K562 (cell line): Measurements from ENCODE around the gene HOXB3. TPM values are rescaled to one million over a fixed set of nuclear protein-coding genes. Genes with fewer than 3 reads are reported as not detected.
A peak's percentile ranks its signal among the peaks of the same experiment; 100 is the strongest.

Experiments
- CTCF ChIP-seq, 3 experiments: IDR thresholded peaks in 2 of 3; conservative IDR thresholded peaks in 1 of 3; 2 replicates each; pipeline ENCODE4 v1.5.1; 2011 to 2012; ENCODE audit warnings: low read length in 3 of 3, mild to moderate bottlenecking in 3 of 3, control low read depth in 2 of 3, improper control_type of control experiment in 1 of 3, inconsistent platforms in 1 of 3, low read depth in 1 of 3, mixed read lengths in 1 of 3, moderate library complexity in 1 of 3; ENCODE audit not compliant: insufficient read depth in 2 of 3
- ELF1 ChIP-seq: fragments of 200-800 bp; sonication (Bioruptor generic); IDR thresholded peaks from 2 replicates; pipeline ENCODE4 v1.6.1; 2016; ENCODE audit warnings: missing genetic modification characterization, missing compliant biosample characterization
- ESRRB ChIP-seq: fragments of 250-450 bp; sonication (Bioruptor Pico); IDR thresholded peaks from 2 replicates; pipeline ENCODE4 v1.5.0; 2020; ENCODE audit warnings: mild to moderate bottlenecking, moderate library complexity, borderline replicate concordance
- GATAD2B ChIP-seq: fragments of 450-650 bp; IDR thresholded peaks from 2 replicates; pipeline ENCODE4 v1.6.1; 2017; ENCODE audit warnings: mild to moderate bottlenecking, borderline replicate concordance
- HNRNPLL ChIP-seq: fragments of 200-400 bp; formaldehyde crosslinking; IDR thresholded peaks from 2 replicates; pipeline ENCODE4 v1.6.1; 2017; ENCODE audit warnings: low read length, low read depth, mild to moderate bottlenecking; ENCODE audit not compliant: poor library complexity, severe bottlenecking
- HNRNPUL1 ChIP-seq: fragments of 200-400 bp; formaldehyde crosslinking; IDR thresholded peaks from 2 replicates; pipeline ENCODE4 v1.6.1; 2017; ENCODE audit warnings: low read length
- KLF16 ChIP-seq: IDR thresholded peaks from 2 replicates; pipeline ENCODE4 v1.6.1; 2016; ENCODE audit warnings: antibody characterized with exemption
- LEF1 ChIP-seq: fragments of 450-650 bp; IDR thresholded peaks from 2 replicates; pipeline ENCODE4 v1.6.1; 2016; ENCODE audit warnings: mild to moderate bottlenecking
- MECOM ChIP-seq: fragments of 250-450 bp; sonication (Bioruptor Pico); IDR thresholded peaks from 2 replicates; pipeline ENCODE4 v1.8.0; 2022; ENCODE audit warnings: inconsistent platforms
- PHF21A ChIP-seq: fragments of 450-650 bp; IDR thresholded peaks from 2 replicates; pipeline ENCODE4 v1.6.1; 2017; ENCODE audit warnings: low read depth, borderline replicate concordance
- RFX1 ChIP-seq: fragments of 450-650 bp; IDR thresholded peaks from 2 replicates; pipeline ENCODE4 v1.6.1; 2016; ENCODE audit warnings: mild to moderate bottlenecking, moderate library complexity
- SMAD3 ChIP-seq: fragments of 450-650 bp; formaldehyde crosslinking; conservative IDR thresholded peaks from 2 replicates; pipeline ENCODE4 v1.4.0; 2020; ENCODE audit warnings: mild to moderate bottlenecking
- SMARCA5 ChIP-seq: fragments of 450-650 bp; IDR thresholded peaks from 2 replicates; pipeline ENCODE4 v1.6.1; 2016
- SP2 ChIP-seq: IDR thresholded peaks from 2 replicates; pipeline ENCODE4 v1.6.1; 2011; ENCODE audit warnings: mild to moderate bottlenecking, low read depth, low read length, moderate library complexity; ENCODE audit not compliant: poor library complexity, severe bottlenecking; ENCODE audit errors: extremely low read depth
- SRSF1 ChIP-seq: fragments of 200-400 bp; formaldehyde crosslinking; IDR thresholded peaks from 2 replicates; pipeline ENCODE4 v1.6.1; 2017; ENCODE audit warnings: mild to moderate bottlenecking, low read depth, low read length, moderate library complexity
- TBP ChIP-seq: optimal IDR thresholded peaks from 2 replicates; pipeline ENCODE3; 2011; ENCODE audit warnings: low read depth, low read length, improper control_type of control experiment
- TSC22D4 ChIP-seq: fragments of 450-650 bp; IDR thresholded peaks from 2 replicates; pipeline ENCODE4 v1.6.1; 2016; ENCODE audit warnings: missing genetic modification characterization, missing biosample characterization, control low read depth
- ZNF12 ChIP-seq: sonication (generic); formaldehyde crosslinking; IDR thresholded peaks from 2 replicates; pipeline ENCODE4 v1.4.0; 2020; ENCODE audit warnings: mild to moderate bottlenecking, missing genetic modification reagents
- ZNF655 ChIP-seq: fragments of 250-450 bp; sonication (Bioruptor Pico); IDR thresholded peaks from 2 replicates; pipeline ENCODE4 v1.5.0; 2021
- ZNF699 ChIP-seq: fragments of 250-450 bp; sonication (Bioruptor Pico); IDR thresholded peaks from 2 replicates; pipeline ENCODE4 v1.8.0; 2021; ENCODE audit warnings: mild to moderate bottlenecking, moderate library complexity; ENCODE audit not compliant: insufficient replicate concordance
- ZNF764 ChIP-seq: fragments of 250-450 bp; sonication (Bioruptor Pico); IDR thresholded peaks from 2 replicates; pipeline ENCODE4 v1.4.0; 2020; ENCODE audit warnings: low read depth, mild to moderate bottlenecking, moderate library complexity
- polyA plus RNA-seq, 8 experiments: library from polyadenylated mRNA; depleted of rRNA in 4 of 8; stranded (reverse) in 5 of 8; unstranded in 3 of 8; fragments of >200 nt; fragmentation: Nextera tagmentation in 2 of 8; fragmentation: Illumina TruSeq in 1 of 8; extraction: Ambion mirVana in 2 of 8; extraction: Trizol in 1 of 8; gene quantifications; 2 replicates each; pipeline versions ENCODE4 v1.2.1 to v1.2.3, GENCODE V29; 2011 to 2014; ENCODE audit warnings: inconsistent platforms in 1 of 8, missing spikeins in 1 of 8
- total RNA-seq, 7 experiments: library from RNA; depleted of rRNA in 6 of 7; stranded (reverse); fragments of >200 nt in 6 of 7; fragmentation: Illumina TruSeq in 2 of 7; extraction: Trizol in 2 of 7; gene quantifications; 2 replicates each; pipeline versions ENCODE4 v1.2.1 to v1.2.3, GENCODE V29; 2011 to 2021; ENCODE audit warnings: low replicate concordance in 1 of 7
- TF ChIP-seq, protein P1 (sequence below): fragments of 450-650 bp; IDR thresholded peaks from 2 replicates; pipeline ENCODE4 v1.6.1; 2014; ENCODE audit warnings: low read depth, mild to moderate bottlenecking, moderate library complexity, borderline replicate concordance
- TF ChIP-seq, protein P2 (sequence below): fragments of 450-650 bp; IDR thresholded peaks from 2 replicates; pipeline ENCODE4 v1.6.1; 2018; ENCODE audit warnings: mild to moderate bottlenecking, low read depth; ENCODE audit not compliant: partially characterized antibody

Gene HOXB3
- total and polyA plus RNA-seq, 9 of the 15 experiments (the other 6 are each of a cell fraction or from before 2014, with no cell fraction given), result 2.4 to 41.3 (median 20.2) TPM

- no peak for TF ChIP-seq RFX1
- no peak for TF ChIP-seq ZNF699
- no peak for TF ChIP-seq HNRNPUL1
- TF ChIP-seq CTCF (IDR thresholded peaks at IDR 0.05 in 2 of 3, conservative IDR thresholded peaks at IDR 0.05 in 1 of 3; ENCODE audit: insufficient read depth in 2 of 3, low read depth in 1 of 3, low read length in 3 of 3), result peak; percentile 69 to 80 (median 73)
- TF ChIP-seq SMAD3, result no peak
- TF ChIP-seq ESRRB, result no peak
- TF ChIP-seq ZNF764 (CRISPR knock-in tag), result no peak
- TF ChIP-seq SRSF1, result no peak
- TF ChIP-seq ELF1 (tag), result no peak
- TF ChIP-seq KLF16, result no peak
- no peak for TF ChIP-seq ZNF655 (CRISPR knock-in tag)
- TF ChIP-seq MECOM, result peak; percentile 32; the same call in 1 of the 2 replicates
- TF ChIP-seq SP2, result no peak
- TF ChIP-seq TSC22D4 (tag), result no peak
- TF ChIP-seq, protein P1, sequence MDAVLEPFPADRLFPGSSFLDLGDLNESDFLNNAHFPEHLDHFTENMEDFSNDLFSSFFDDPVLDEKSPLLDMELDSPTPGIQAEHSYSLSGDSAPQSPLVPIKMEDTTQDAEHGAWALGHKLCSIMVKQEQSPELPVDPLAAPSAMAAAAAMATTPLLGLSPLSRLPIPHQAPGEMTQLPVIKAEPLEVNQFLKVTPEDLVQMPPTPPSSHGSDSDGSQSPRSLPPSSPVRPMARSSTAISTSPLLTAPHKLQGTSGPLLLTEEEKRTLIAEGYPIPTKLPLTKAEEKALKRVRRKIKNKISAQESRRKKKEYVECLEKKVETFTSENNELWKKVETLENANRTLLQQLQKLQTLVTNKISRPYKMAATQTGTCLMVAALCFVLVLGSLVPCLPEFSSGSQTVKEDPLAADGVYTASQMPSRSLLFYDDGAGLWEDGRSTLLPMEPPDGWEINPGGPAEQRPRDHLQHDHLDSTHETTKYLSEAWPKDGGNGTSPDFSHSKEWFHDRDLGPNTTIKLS, result no peak
- TF ChIP-seq HNRNPLL, result no peak
- TF ChIP-seq, protein P2, sequence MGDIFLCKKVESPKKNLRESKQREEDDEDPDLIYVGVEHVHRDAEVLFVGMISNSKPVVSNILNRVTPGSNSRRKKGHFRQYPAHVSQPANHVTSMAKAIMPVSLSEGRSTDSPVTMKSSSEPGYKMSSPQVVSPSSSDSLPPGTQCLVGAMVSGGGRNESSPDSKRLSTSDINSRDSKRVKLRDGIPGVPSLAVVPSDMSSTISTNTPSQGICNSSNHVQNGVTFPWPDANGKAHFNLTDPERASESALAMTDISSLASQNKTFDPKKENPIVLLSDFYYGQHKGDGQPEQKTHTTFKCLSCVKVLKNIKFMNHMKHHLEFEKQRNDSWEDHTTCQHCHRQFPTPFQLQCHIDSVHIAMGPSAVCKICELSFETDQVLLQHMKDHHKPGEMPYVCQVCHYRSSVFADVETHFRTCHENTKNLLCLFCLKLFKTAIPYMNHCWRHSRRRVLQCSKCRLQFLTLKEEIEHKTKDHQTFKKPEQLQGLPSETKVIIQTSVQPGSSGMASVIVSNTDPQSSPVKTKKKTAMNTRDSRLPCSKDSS, result no peak
- no peak for TF ChIP-seq ZNF12
- TF ChIP-seq TBP, result no peak
- TF ChIP-seq GATAD2B, result no peak
- TF ChIP-seq SMARCA5, result no peak
- TF ChIP-seq PHF21A, result 0 out of 2 replicates have a peak, but pooled peaks have one; percentile 59
- no peak for TF ChIP-seq LEF1
Measured at GRCh38 chr17:48500435-48501426, 89.3 kb downstream of the HOXB3 start (continued).
